Raji (cell line): ENCODE measurements around the gene MTCH2.

Experiments
- POLR2A ChIP-seq: IDR thresholded peaks from 2 replicates; pipeline ENCODE4 v1.6.1; 2011; ENCODE audit warnings: low read depth, low read length, control low read depth; ENCODE audit not compliant: insufficient read depth

The MTCH2 gene

GRCh38 chr11:47642099-47642855, at the start of gene MTCH2:
TSS of gene MTCH2 (minus strand) at chr11:47642559. CDS start at chr11:47642465, 94 bp downstream.
- TF ChIP-seq POLR2A, result peak; percentile 99

- no peak for TF ChIP-seq POLR2A
Measured at GRCh38 chr11:47691979-47692378, 49.6 kb upstream of the MTCH2 start.

- TF ChIP-seq POLR2A, result no peak
Measured at GRCh38 chr11:47689480-47689879, 47.1 kb upstream of the MTCH2 start.

- TF ChIP-seq POLR2A, result no peak
Measured at GRCh38 chr11:47688991-47689390, 46.6 kb upstream of the MTCH2 start.

GRCh38 chr11:47688111-47688510, 45.8 kb upstream of the MTCH2 start:
- TF ChIP-seq POLR2A, result no peak

GRCh38 chr11:47686151-47686550, 43.8 kb upstream of the MTCH2 start:
- TF ChIP-seq POLR2A, result no peak

- no peak for TF ChIP-seq POLR2A
Measured at GRCh38 chr11:47675851-47676250, 33.5 kb upstream of the MTCH2 start.

GRCh38 chr11:47672283-47672730, 29.9 kb upstream of the MTCH2 start:
- TF ChIP-seq POLR2A, result no peak

- no peak for TF ChIP-seq POLR2A
Measured at GRCh38 chr11:47669856-47670255, 27.5 kb upstream of the MTCH2 start.

- no peak for TF ChIP-seq POLR2A
Measured at GRCh38 chr11:47668665-47669064, 26.3 kb upstream of the MTCH2 start.

GRCh38 chr11:47667555-47667954, 25.2 kb upstream of the MTCH2 start:
- no peak for TF ChIP-seq POLR2A

GRCh38 chr11:47667135-47667534, 24.8 kb upstream of the MTCH2 start:
- TF ChIP-seq POLR2A, result no peak

- no peak for TF ChIP-seq POLR2A
Measured at GRCh38 chr11:47661245-47661644, 18.9 kb upstream of the MTCH2 start.

- no peak for TF ChIP-seq POLR2A
Measured at GRCh38 chr11:47659276-47659675, 16.9 kb upstream of the MTCH2 start.

- no peak for TF ChIP-seq POLR2A
Measured at GRCh38 chr11:47656260-47656885, 14.0 kb upstream of the MTCH2 start.

- TF ChIP-seq POLR2A, result no peak
Measured at GRCh38 chr11:47651818-47652469, 9.6 kb upstream of the MTCH2 start.
